Mesenchymal stem cell (in vitro differentiated cells and primary cell): Measurements from ENCODE around the gene TMEM117.

Source experiments
- DNase-seq: peaks from one replicate; pipeline ENCODE4 v3.0.0-alpha.2; 2013
- H2AFZ ChIP-seq: one replicate; pipeline ENCODE4 v1.6.1; 2013; ENCODE audit warnings: low read depth, mild to moderate bottlenecking, control low read depth, inconsistent platforms, low read length, moderate library complexity
- H2AK5ac ChIP-seq: 2 replicates; pipeline ENCODE4 v1.6.1; 2013; ENCODE audit warnings: low read length, moderate library complexity, mild to moderate bottlenecking, inconsistent platforms; ENCODE audit not compliant: severe bottlenecking
- H2BK120ac ChIP-seq: one replicate; pipeline ENCODE4 v1.6.1; 2013; ENCODE audit warnings: low read depth, mild to moderate bottlenecking, inconsistent platforms, low read length, moderate library complexity
- H2BK12ac ChIP-seq, 2 experiments: one replicate each; pipeline ENCODE4 v1.6.1; 2013; ENCODE audit warnings: inconsistent platforms in 2 of 2, low read length in 2 of 2, mild to moderate bottlenecking in 2 of 2, moderate library complexity in 2 of 2, control low read depth in 1 of 2
- H2BK15ac ChIP-seq: one replicate; pipeline ENCODE4 v1.6.1; 2013; ENCODE audit warnings: mild to moderate bottlenecking, low read depth, inconsistent platforms; ENCODE audit not compliant: poor library complexity, severe bottlenecking
- H2BK5ac ChIP-seq: 2 replicates; pipeline ENCODE4 v1.6.1; 2013; ENCODE audit warnings: low read depth, mild to moderate bottlenecking, low read length, control low read depth, inconsistent platforms; ENCODE audit not compliant: poor library complexity, severe bottlenecking
- H3K14ac ChIP-seq, 2 experiments: one replicate each; pipeline ENCODE4 v1.6.1; 2013; ENCODE audit warnings: inconsistent platforms in 2 of 2, low read length in 2 of 2, control low read depth in 1 of 2, mild to moderate bottlenecking in 1 of 2, moderate library complexity in 1 of 2
- H3K18ac ChIP-seq, 2 experiments: one replicate each; pipeline ENCODE4 v1.6.1; 2013; ENCODE audit warnings: inconsistent platforms in 2 of 2, low read length in 2 of 2, control low read depth in 1 of 2, low read depth in 1 of 2, mild to moderate bottlenecking in 1 of 2
- H3K23ac ChIP-seq, 2 experiments: one replicate each; pipeline ENCODE4 v1.6.1; 2013; ENCODE audit warnings: inconsistent platforms in 2 of 2, low read length in 2 of 2, mild to moderate bottlenecking in 2 of 2, moderate library complexity in 2 of 2, control low read depth in 1 of 2
- H3K27ac ChIP-seq: 2 replicates; pipeline ENCODE4 v1.5.1; 2013; ENCODE audit warnings: mild to moderate bottlenecking, moderate library complexity, low read length, control low read depth, inconsistent platforms; ENCODE audit not compliant: poor library complexity, severe bottlenecking
- H3K27me3 ChIP-seq, 2 experiments: 2 replicates each; pipeline versions ENCODE4 v1.6.1 to v1.7.0; 2013; ENCODE audit warnings: low read length in 2 of 2, mild to moderate bottlenecking in 2 of 2, moderate library complexity in 2 of 2, control low read depth in 1 of 2, inconsistent platforms in 1 of 2; ENCODE audit not compliant: control insufficient read depth in 1 of 2, insufficient read depth in 1 of 2
- H3K36me3 ChIP-seq, 2 experiments: 2 replicates each; pipeline versions ENCODE4 v1.6.1 to v1.7.0; 2013; ENCODE audit warnings: low read length in 2 of 2, control low read depth in 1 of 2, inconsistent platforms in 1 of 2, low read depth in 1 of 2, mild to moderate bottlenecking in 1 of 2; ENCODE audit not compliant: insufficient read depth in 2 of 2, control insufficient read depth in 1 of 2
- H3K4ac ChIP-seq, 2 experiments: one replicate each; pipeline ENCODE4 v1.6.1; 2013; ENCODE audit warnings: inconsistent platforms in 2 of 2, low read length in 2 of 2, mild to moderate bottlenecking in 2 of 2, moderate library complexity in 2 of 2, control low read depth in 1 of 2, low read depth in 1 of 2
- H3K4me1 ChIP-seq: 2 replicates; pipeline ENCODE4 v1.6.1; 2013; ENCODE audit warnings: low read depth, low read length, control low read depth; ENCODE audit not compliant: control insufficient read depth, insufficient read depth
- H3K4me2 ChIP-seq: 2 replicates; pipeline ENCODE4 v1.6.1; 2013; ENCODE audit warnings: low read length, mild to moderate bottlenecking, inconsistent platforms; ENCODE audit not compliant: poor library complexity, severe bottlenecking
- H3K4me3 ChIP-seq, 2 experiments: 2 replicates each; pipeline versions ENCODE4 v1.5.1 to v1.7.0; 2013; ENCODE audit warnings: low read length in 2 of 2, mild to moderate bottlenecking in 2 of 2, control low read depth in 1 of 2, low read depth in 1 of 2; ENCODE audit not compliant: insufficient read depth in 1 of 2
- H3K79me1 ChIP-seq: replicated peaks from 2 replicates; pipeline ENCODE4 v1.6.1; 2013; ENCODE audit warnings: mild to moderate bottlenecking, control low read depth, low read length, inconsistent platforms; ENCODE audit not compliant: poor library complexity, severe bottlenecking
- H3K9ac ChIP-seq: 2 replicates; pipeline ENCODE4 v1.7.0; 2013; ENCODE audit warnings: mild to moderate bottlenecking, low read length, moderate library complexity
- H3K9me3 ChIP-seq: 2 replicates; pipeline ENCODE4 v1.7.0; 2013; ENCODE audit warnings: mild to moderate bottlenecking, low read length; ENCODE audit not compliant: control insufficient read depth
- H4K8ac ChIP-seq: one replicate; pipeline ENCODE4 v1.6.1; 2013; ENCODE audit warnings: inconsistent platforms, mild to moderate bottlenecking, low read length, moderate library complexity
- H4K91ac ChIP-seq: one replicate; pipeline ENCODE4 v1.6.1; 2013; ENCODE audit warnings: mild to moderate bottlenecking, low read length, inconsistent platforms
- WGBS: methylation state at CpG from one replicate; pipeline ENCODE4 v1.1.7; 2013; ENCODE audit warnings: mixed read lengths; 5-methylcytosine and 5-hydroxymethylcytosine counted together

The TMEM117 gene

DNA sequence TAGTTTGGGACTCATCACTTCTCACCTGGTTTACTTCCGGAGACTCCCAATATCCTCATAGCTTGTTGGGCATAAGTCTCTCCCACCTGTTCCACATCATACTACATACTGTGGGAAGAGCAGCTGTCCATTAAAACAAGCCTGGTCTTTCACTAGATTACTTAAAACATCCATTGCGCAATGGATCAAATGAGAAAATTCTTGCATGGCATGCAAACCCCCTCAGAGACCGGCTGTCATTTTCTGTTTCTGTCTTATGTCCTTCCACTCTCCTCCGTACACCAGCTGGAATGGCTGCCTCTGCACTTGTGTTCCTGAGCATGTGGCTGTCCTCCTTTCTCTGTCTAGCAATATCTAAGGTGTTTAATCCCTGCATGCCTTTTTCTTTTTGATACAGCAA lies 265.6 kb downstream of the TMEM117 start:
- no peak overlapping the region for H3K27ac ChIP-seq
- H4K91ac ChIP-seq = no peak overlapping the region
- no peaks in the 10 kb centered on the region for H3K79me1 ChIP-seq
- H2BK12ac ChIP-seq = no peak overlapping the region
- H3K9ac ChIP-seq = no peak overlapping the region
- no peak overlapping the region for H2BK120ac ChIP-seq
- H3K27me3 ChIP-seq = no peaks in the 10 kb centered on the region
- 90% methylated on average over 4 of the region's 4 CpGs for WGBS
- H3K18ac ChIP-seq = no peak overlapping the region
- H3K4me2 ChIP-seq = no peak overlapping the region
- H3K4me3 ChIP-seq = no peak overlapping the region
- H2AK5ac ChIP-seq = no peak overlapping the region
- H3K36me3 ChIP-seq = no peaks in the 10 kb centered on the region
- H3K9me3 ChIP-seq = no peaks in the 10 kb centered on the region
- no peak overlapping the region for H3K23ac ChIP-seq
- no peak overlapping the region for H2BK5ac ChIP-seq
- no peak for DNase-seq
- no peaks in the 10 kb centered on the region for H3K4me1 ChIP-seq
- H4K8ac ChIP-seq = no peak overlapping the region
- peak overlapping the region in 1 of 2 experiments; percentile 41 for H3K14ac ChIP-seq
- H2AFZ ChIP-seq = no peak overlapping the region
- no peak overlapping the region for H2BK15ac ChIP-seq
- no peak overlapping the region for H3K4ac ChIP-seq

DNA sequence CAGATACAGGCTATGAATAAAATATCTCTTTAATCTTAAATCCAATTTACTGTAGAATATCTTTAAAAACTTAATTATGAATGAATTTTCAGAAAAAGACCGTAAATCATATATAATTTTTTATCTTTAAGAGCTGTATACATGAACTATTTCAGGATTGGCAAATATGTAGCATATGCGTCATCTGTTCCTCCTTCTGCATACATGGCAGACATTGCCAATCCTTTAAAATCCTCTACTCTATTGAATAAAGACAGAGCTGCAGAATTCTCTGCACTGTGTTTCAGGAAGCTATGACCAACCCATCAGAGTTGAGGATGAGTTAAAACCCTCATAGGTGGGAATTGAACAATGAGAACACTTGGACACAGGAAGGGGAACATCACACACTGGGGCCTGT lies 279.0 kb downstream of the TMEM117 start:
- Histone ChIP-seq H3K9ac (no peak overlapping the region), H3K23ac (no peak overlapping the region), H3K4me3 (no peak overlapping the region), H2AFZ (no peak overlapping the region), H3K36me3 (no peaks in the 10 kb centered on the region), H3K27ac (no peak overlapping the region), H3K4ac (no peak overlapping the region), H2BK12ac (no peak overlapping the region), H3K27me3 (no peaks in the 10 kb centered on the region), H3K9me3 (no peaks in the 10 kb centered on the region), H2AK5ac (no peak overlapping the region), H3K4me2 (no peak overlapping the region), H2BK15ac (no peak overlapping the region), H4K8ac (no peak overlapping the region), H3K4me1 (no peaks in the 10 kb centered on the region), H2BK120ac (no peak overlapping the region), H4K91ac (no peak overlapping the region), H3K79me1 (no peaks in the 10 kb centered on the region), H3K14ac (no peak overlapping the region), H2BK5ac (no peak overlapping the region), H3K18ac (no peak overlapping the region)
- 100% methylated on average over 1 of the region's 2 CpGs for WGBS
- no peak for DNase-seq

DNA sequence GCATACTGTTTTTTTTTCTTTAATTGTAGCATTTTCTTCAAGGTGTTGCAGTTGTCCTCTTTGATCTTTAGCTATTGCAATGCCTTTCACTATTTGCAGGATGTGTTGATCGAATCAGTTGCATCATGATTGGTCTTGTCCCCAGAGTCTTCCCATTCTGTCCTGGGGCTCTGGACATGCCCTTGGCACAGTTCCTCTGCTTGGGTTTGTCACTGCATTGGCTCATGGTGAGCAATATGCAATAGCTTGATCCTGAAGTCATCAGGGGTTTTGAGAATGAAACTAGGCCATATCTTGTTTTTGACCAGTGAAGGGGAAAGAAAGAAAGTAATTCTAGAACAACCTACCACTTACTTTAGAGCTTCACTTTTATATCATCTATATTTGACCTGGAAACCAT lies 281.5 kb downstream of the TMEM117 start:
- Histone ChIP-seq H3K79me1 (no peaks in the 10 kb centered on the region), H3K4me2 (no peak overlapping the region), H2BK12ac (no peak overlapping the region), H2AK5ac (no peak overlapping the region), H3K23ac (no peak overlapping the region), H4K91ac (no peak overlapping the region), H3K4ac (no peak overlapping the region), H2AFZ (no peak overlapping the region), H2BK15ac (no peak overlapping the region), H3K18ac (no peak overlapping the region), H3K4me1 (no peaks in the 10 kb centered on the region), H3K27ac (no peak overlapping the region), H2BK5ac (no peak overlapping the region), H3K9ac (no peak overlapping the region), H3K27me3 (no peaks in the 10 kb centered on the region), H3K14ac (no peak overlapping the region), H2BK120ac (no peak overlapping the region), H3K9me3 (no peaks in the 10 kb centered on the region), H4K8ac (no peak overlapping the region), H3K36me3 (no peaks in the 10 kb centered on the region), H3K4me3 (no peak overlapping the region)
- WGBS = 97% methylated on average over 1 of the region's 1 CpG
- DNase-seq = no peak

DNA sequence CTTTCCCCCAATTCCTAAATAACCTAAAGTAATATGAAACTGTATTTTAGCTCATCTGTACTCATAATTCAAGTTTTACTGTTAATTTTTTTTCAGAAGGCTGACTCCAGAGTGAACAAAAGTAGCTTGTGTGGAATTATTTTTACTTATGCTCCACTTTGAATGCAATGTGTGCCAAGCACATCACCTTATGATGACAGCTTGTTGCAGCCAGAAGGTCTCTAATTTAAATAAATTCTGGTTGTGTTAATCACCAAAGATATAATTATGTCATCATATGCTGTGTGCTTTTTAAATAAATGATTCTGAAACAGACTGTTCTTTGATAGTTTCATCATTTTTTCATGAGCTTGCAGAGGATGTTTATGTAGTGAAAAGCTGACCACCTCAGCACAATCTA lies 283.1 kb downstream of the TMEM117 start:
- H3K4me1 ChIP-seq = no peaks in the 10 kb centered on the region
- H2AK5ac ChIP-seq = no peak overlapping the region
- no peak for DNase-seq
- no peak overlapping the region for H3K9ac ChIP-seq
- no peaks in the 10 kb centered on the region for H3K9me3 ChIP-seq
- no peak overlapping the region for H2BK120ac ChIP-seq
- H3K79me1 ChIP-seq = no peaks in the 10 kb centered on the region
- H4K91ac ChIP-seq = no peak overlapping the region
- H3K27me3 ChIP-seq = no peaks in the 10 kb centered on the region
- H3K4me2 ChIP-seq = no peak overlapping the region
- no peak overlapping the region for H4K8ac ChIP-seq
- no peak overlapping the region for H2BK15ac ChIP-seq
- H3K23ac ChIP-seq = no peak overlapping the region
- H3K27ac ChIP-seq = no peak overlapping the region
- no peak overlapping the region for H2BK12ac ChIP-seq
- no peak overlapping the region for H2BK5ac ChIP-seq
- H3K4me3 ChIP-seq = no peak overlapping the region
- no peak overlapping the region for H3K4ac ChIP-seq
- no peak overlapping the region for H3K18ac ChIP-seq
- H3K36me3 ChIP-seq = no peaks in the 10 kb centered on the region
- H3K14ac ChIP-seq = no peak overlapping the region
- no peak overlapping the region for H2AFZ ChIP-seq
